HepG2 (cell line): ENCODE measurements around the gene ANXA7. TPM values are rescaled to one million over a fixed set of nuclear protein-coding genes. Genes with fewer than 3 reads are reported as not detected.

ENCODE experiments used
- ATAC-seq: fragments of 200-7000 bp; cut with Tn5 transposase; 3 replicates; pipeline ENCODE4 v1.9.1; 2020; ENCODE audit warnings: mild to moderate bottlenecking, moderate library complexity
- BruUV-seq: library from RNA; stranded (reverse); fragments of 400-500 nt; replicated peaks from 2 replicates; lab custom pipeline; 2021; lab: Mats Ljungman, UMichigan
- CTCF ChIA-PET: fragments of 300-600 bp; formaldehyde crosslinking; extraction: SDS; loops from one replicate; lab custom pipeline; 2021; ENCODE audit warnings: low total read pairs, inconsistent platforms, low intra/inter-chr PET ratio; lab: Yijun Ruan, JAX
- POLR2A ChIA-PET: fragments of 350-600 bp; sonication (Branson Sonifier 250); formaldehyde crosslinking; loops from one replicate; lab custom pipeline; 2020; ENCODE audit warnings: antibody characterized with exemption, inconsistent platforms; lab: Yijun Ruan, JAX
- DNase-seq: peaks from one replicate; pipeline ENCODE4 v3.0.0-alpha.2; 2015; ENCODE audit warnings: low spot score
- FAIRE-seq: peaks from 3 replicates; lab custom pipeline; 2011; peaks lifted over from hg19 to GRCh38; lab: Jason Lieb, UNC
- H2AFZ ChIP-seq: one replicate; pipeline ENCODE4 v1.6.1; 2011; ENCODE audit warnings: low read length, inconsistent platforms
- H3K27ac ChIP-seq: fragments of 300-600 bp; 3 replicates; pipeline ENCODE4 v1.8.0; 2011; ENCODE audit warnings: mixed run types, mild to moderate bottlenecking, mixed read lengths, low read length, inconsistent platforms; ENCODE audit not compliant: insufficient read depth; ENCODE audit errors: extremely low read length
- H3K27me3 ChIP-seq, 2 experiments: fragments of 200-600 bp in 1 of 2; 2 replicates in 1 of 2; 3 replicates in 1 of 2; pipeline versions ENCODE4 v1.6.0 to v1.8.0; 2011; ENCODE audit warnings: low read length in 2 of 2, mild to moderate bottlenecking in 2 of 2, moderate library complexity in 2 of 2, inconsistent platforms in 1 of 2; ENCODE audit not compliant: insufficient read depth in 2 of 2, control insufficient read depth in 1 of 2
- H3K36me3 ChIP-seq, 2 experiments: fragments of 200-600 bp in 1 of 2; replicated peaks in 1 of 2; 2 replicates in 1 of 2; 3 replicates in 1 of 2; pipeline versions ENCODE4 v1.5.1 to v1.8.0; 2011; ENCODE audit warnings: low read length in 2 of 2, inconsistent platforms in 1 of 2; ENCODE audit not compliant: insufficient read depth in 2 of 2, control insufficient read depth in 1 of 2
- H3K4me1 ChIP-seq: 2 replicates; pipeline ENCODE4 v1.5.1; 2012; ENCODE audit warnings: low read length, inconsistent platforms; ENCODE audit not compliant: insufficient read depth
- H3K4me2 ChIP-seq: 2 replicates; pipeline ENCODE4 v1.6.0; 2011; ENCODE audit warnings: low read depth, low read length, inconsistent platforms
- H3K4me3 ChIP-seq, 3 experiments: fragments of 200-600 bp in 1 of 3; sonication (generic), shearing (Covaris generic) in 1 of 3; replicated peaks in 1 of 3; 2 replicates each; pipeline ENCODE4 v1.5.1; 2011 to 2016; ENCODE audit warnings: low read length in 3 of 3, inconsistent platforms in 2 of 3, low read depth in 2 of 3, mild to moderate bottlenecking in 2 of 3, control low read depth in 1 of 3, mixed read lengths in 1 of 3; ENCODE audit not compliant: insufficient read depth in 1 of 3
- H3K79me2 ChIP-seq: one replicate; pipeline ENCODE4 v1.6.1; 2011; ENCODE audit warnings: low read length, inconsistent platforms; ENCODE audit not compliant: insufficient read depth
- H3K9ac ChIP-seq: 2 replicates; pipeline ENCODE4 v1.6.0; 2011; ENCODE audit warnings: mild to moderate bottlenecking, low read depth, low read length, inconsistent platforms; ENCODE audit not compliant: insufficient read depth
- H3K9me3 ChIP-seq: 2 replicates; pipeline ENCODE4 v1.5.1; 2012; ENCODE audit warnings: mild to moderate bottlenecking, low read length
- H4K20me1 ChIP-seq: 2 replicates; pipeline ENCODE4 v1.6.0; 2011; ENCODE audit warnings: inconsistent platforms, mild to moderate bottlenecking, low read length, moderate library complexity; ENCODE audit not compliant: insufficient read depth
- CREB3 ChIP-seq: sonication (generic); formaldehyde crosslinking; IDR thresholded peaks from 2 replicates; pipeline ENCODE4 v1.5.0; 2020; ENCODE audit warnings: missing genetic modification reagents
- ELF1 ChIP-seq: sonication (generic); formaldehyde crosslinking; IDR thresholded peaks from 2 replicates; pipeline ENCODE4 v1.4.0; 2020; ENCODE audit warnings: missing genetic modification reagents
- FLYWCH1 ChIP-seq: sonication (generic); formaldehyde crosslinking; IDR thresholded peaks from 2 replicates; pipeline ENCODE4 v1.8.1; 2023; ENCODE audit warnings: mild to moderate bottlenecking, missing genetic modification reagents
- FOXA3 ChIP-seq: IDR thresholded peaks from 2 replicates; pipeline ENCODE4 v1.6.1; 2016; ENCODE audit warnings: missing genetic modification reagents, missing compliant biosample characterization
- GATAD1 ChIP-seq: IDR thresholded peaks from 2 replicates; pipeline ENCODE4 v1.6.1; 2016; ENCODE audit warnings: missing genetic modification reagents, missing compliant biosample characterization
- GRHL1 ChIP-seq: sonication (generic); formaldehyde crosslinking; conservative IDR thresholded peaks from 2 replicates; pipeline ENCODE4 v1.8.0; 2022; ENCODE audit warnings: missing genetic modification reagents
- HES4 ChIP-seq: sonication (generic); formaldehyde crosslinking; IDR thresholded peaks from 2 replicates; pipeline ENCODE4 v1.9.0; 2021; ENCODE audit warnings: mild to moderate bottlenecking, missing genetic modification reagents, borderline replicate concordance
- KIAA2018 ChIP-seq: sonication (generic); formaldehyde crosslinking; IDR thresholded peaks from 2 replicates; pipeline ENCODE4 v1.5.0; 2020; ENCODE audit warnings: mild to moderate bottlenecking, missing genetic modification reagents, borderline replicate concordance
- KLF16 ChIP-seq, 2 experiments: sonication (generic) in 1 of 2; formaldehyde crosslinking in 1 of 2; IDR thresholded peaks; 2 replicates each; pipeline versions ENCODE4 v1.6.1 to v1.8.0; 2016 to 2023; ENCODE audit warnings: missing genetic modification reagents in 2 of 2, missing compliant biosample characterization in 1 of 2
- MIER2 ChIP-seq: IDR thresholded peaks from 2 replicates; pipeline ENCODE4 v1.6.1; 2016; ENCODE audit warnings: missing biosample characterization, missing genetic modification reagents
- POLR2G ChIP-seq: fragments of 200-400 bp; formaldehyde crosslinking; IDR thresholded peaks from 2 replicates; pipeline ENCODE4 v1.6.1; 2018; ENCODE audit warnings: mild to moderate bottlenecking, low read depth, low read length, moderate library complexity
- SP140L ChIP-seq: sonication (generic); formaldehyde crosslinking; IDR thresholded peaks from 2 replicates; pipeline ENCODE4 v1.4.0; 2020; ENCODE audit warnings: missing genetic modification reagents, borderline replicate concordance
- ZMAT3 ChIP-seq: sonication (generic); formaldehyde crosslinking; conservative IDR thresholded peaks from 2 replicates; pipeline ENCODE4 v1.7.0; 2021; ENCODE audit warnings: missing genetic modification reagents
- ZNF614 ChIP-seq: IDR thresholded peaks from 2 replicates; pipeline ENCODE4 v1.6.1; 2018; ENCODE audit warnings: missing biosample characterization, missing genetic modification reagents, inconsistent platforms, borderline replicate concordance
- ZNF652 ChIP-seq: IDR thresholded peaks from 2 replicates; pipeline ENCODE4 v1.6.1; 2016; ENCODE audit warnings: low read depth, borderline replicate concordance
- ZNF891 ChIP-seq: sonication (generic); formaldehyde crosslinking; IDR thresholded peaks from 2 replicates; pipeline ENCODE4 v1.5.0; 2020; ENCODE audit warnings: mild to moderate bottlenecking, missing genetic modification reagents
- WGBS: methylation state at CpG from one replicate; pipeline ENCODE4 v1.1.6; 2017; ENCODE audit warnings: low lambda C conversion rate; 5-methylcytosine and 5-hydroxymethylcytosine counted together
- in situ Hi-C: cut with HindIII; loops from 2 replicates; pipeline ENCODE4 v1.10.0; 2017; ENCODE audit warnings: low pct_unique_long_range_greater_than_20kb; ENCODE audit not compliant: extremely low pct_ligation_motif_present
- intact Hi-C: fragments of 100-400 bp; cut with micrococcal nuclease; formaldehyde crosslinking; loops from one replicate; pipeline ENCODE4 v1.10.0; 2022; ENCODE audit not compliant: unreplicated experiment
- polyA plus RNA-seq, 8 experiments: library from polyadenylated mRNA; depleted of rRNA in 3 of 8; stranded (reverse) in 7 of 8; unstranded in 1 of 8; fragments of >200 nt; fragmentation: Illumina TruSeq in 4 of 8; extraction: Trizol in 4 of 8; gene quantifications; 2 replicates each; pipeline versions ENCODE4 v1.2.1 to v1.2.3, GENCODE V29; 2011 to 2016; ENCODE audit warnings: low read depth in 4 of 8, missing spikeins in 1 of 8, mixed read lengths in 1 of 8; ENCODE audit not compliant: insufficient read depth in 1 of 8
- total RNA-seq, 5 experiments: library from RNA; depleted of rRNA; stranded (reverse); fragments of >200 nt; fragmentation: Illumina TruSeq; extraction: Trizol; gene quantifications; 2 replicates each; pipeline ENCODE4 v1.2.3, GENCODE V29; 2016; ENCODE audit warnings: low read depth in 1 of 5

The ANXA7 gene
- total and polyA plus RNA-seq, 2 of the 13 experiments (the other 11 are each of a cell fraction or from before 2014, with no cell fraction given), result 54.8 to 89.0 TPM

- ATAC-seq (no peak), DNase-seq (no peak), FAIRE-seq (no peak)
- Histone ChIP-seq H3K36me3 (no peaks in the 10 kb centered on the region), H3K4me3 (no peak overlapping the region), H2AFZ (no peak overlapping the region), H3K4me1 (no peaks in the 10 kb centered on the region), H3K27me3 (peaks cover 0 to 8% of the 10 kb centered on the region in 2 experiments; a peak in 1 of 5 replicates), H3K9me3 (no peaks in the 10 kb centered on the region), H3K27ac (no peak overlapping the region), H3K79me2 (no peaks in the 10 kb centered on the region), H3K4me2 (no peak overlapping the region), H4K20me1 (no peaks in the 10 kb centered on the region), H3K9ac (no peak overlapping the region)
- 62% methylated on average over 1 of the region's 1 CpG for WGBS
- CTCF ChIA-PET, result no interaction called here
- BruUV-seq, result no TSS peak
- intact Hi-C loops, result no loop called here
- in situ Hi-C loops, result no loop called here
- POLR2A ChIA-PET, result no interaction called here
- TF ChIP-seq ZNF652 (CRISPR knock-in tag) (no peak), MIER2 (CRISPR knock-in tag) (no peak), KLF16 (CRISPR knock-in tag; IDR thresholded peaks at IDR 0.05) (no peak), POLR2G (no peak), KIAA2018 (CRISPR knock-in tag) (no peak), GRHL1 (CRISPR knock-in tag) (no peak), FLYWCH1 (CRISPR knock-in tag) (no peak), ZMAT3 (CRISPR knock-in tag) (no peak), CREB3 (no peak), FOXA3 (CRISPR knock-in tag) (no peak), ZNF891 (CRISPR knock-in tag) (no peak), SP140L (CRISPR knock-in tag) (no peak), ELF1 (no peak), GATAD1 (CRISPR knock-in tag) (no peak), HES4 (CRISPR knock-in tag) (no peak), ZNF614 (CRISPR knock-in tag) (no peak)
Measured at GRCh38 chr10:73333202-73333601, 80.7 kb downstream of the ANXA7 start.
